WTC11 (cell line): Measurements from ENCODE around the gene PSTK. TPM values are rescaled to one million over a fixed set of nuclear protein-coding genes. Genes with fewer than 3 reads are reported as not detected.

Experiments
- ATAC-seq: fragments of 200-7000 bp; cut with Tn5 transposase; 2 replicates; pipeline ENCODE4 v1.10.0; 2021; ENCODE audit warnings: mild to moderate bottlenecking, moderate library complexity
- CTCF ChIA-PET: fragments of 300-600 bp; sonication (Branson Sonifier 250); formaldehyde crosslinking; loops from one replicate; lab custom pipeline; 2021; ENCODE audit warnings: antibody characterized with exemption; lab: Charles Lee
- POLR2A ChIA-PET: fragments of 350-600 bp; sonication (Branson Sonifier 250); formaldehyde crosslinking; loops from one replicate; lab custom pipeline; 2021; ENCODE audit warnings: antibody characterized with exemption; lab: Charles Lee
- DNase-seq: peaks from one replicate; pipeline ENCODE4 v3.0.0; 2021; ENCODE audit warnings: low spot score
- H3K27ac Mint-ChIP-seq: 2 replicates; pipeline ENCODE4 v1.8.0; 2021; ENCODE audit warnings: mixed read lengths
- H3K27me3 Mint-ChIP-seq: 2 replicates; pipeline ENCODE4 v1.8.0; 2021; ENCODE audit warnings: low read depth, mild to moderate bottlenecking, moderate library complexity, mixed read lengths
- H3K36me3 Mint-ChIP-seq: 2 replicates; pipeline ENCODE4 v1.8.0; 2021; ENCODE audit warnings: mixed read lengths
- H3K4me1 Mint-ChIP-seq: 2 replicates; pipeline ENCODE4 v1.8.0; 2022; ENCODE audit warnings: mixed read lengths
- H3K4me3 Mint-ChIP-seq: 2 replicates; pipeline ENCODE4 v1.8.0; 2021; ENCODE audit warnings: mild to moderate bottlenecking, moderate library complexity, mixed read lengths
- H3K9me3 Mint-ChIP-seq: 2 replicates; pipeline ENCODE4 v1.8.0; 2021; ENCODE audit warnings: mixed read lengths
- AFF4 ChIP-seq: sonication (generic); formaldehyde crosslinking; IDR thresholded peaks from 2 replicates; pipeline ENCODE4 v1.8.1; 2023; ENCODE audit warnings: mild to moderate bottlenecking, missing genetic modification reagents, borderline replicate concordance
- ARID4B ChIP-seq: sonication (generic); formaldehyde crosslinking; IDR thresholded peaks from 2 replicates; pipeline ENCODE4 v1.8.0; 2023; ENCODE audit warnings: missing genetic modification reagents, mild to moderate bottlenecking, borderline replicate concordance
- ATF3 ChIP-seq: sonication (generic); formaldehyde crosslinking; conservative IDR thresholded peaks from 2 replicates; pipeline ENCODE4 v1.8.1; 2022; ENCODE audit warnings: mild to moderate bottlenecking, missing genetic modification reagents
- CDX4 ChIP-seq: fragments of 250-450 bp; sonication (Bioruptor Pico); IDR thresholded peaks from 2 replicates; pipeline ENCODE4 v1.9.0; 2021; ENCODE audit warnings: moderate library complexity, mild to moderate bottlenecking, inconsistent platforms, borderline replicate concordance
- FOXJ3 ChIP-seq: sonication (generic); formaldehyde crosslinking; IDR thresholded peaks from 2 replicates; pipeline ENCODE4 v1.9.0; 2021; ENCODE audit warnings: missing genetic modification reagents, mild to moderate bottlenecking, borderline replicate concordance
- FOXK1 ChIP-seq: sonication (generic); formaldehyde crosslinking; IDR thresholded peaks from 2 replicates; pipeline ENCODE4 v1.8.0; 2022; ENCODE audit warnings: mild to moderate bottlenecking, moderate library complexity, missing genetic modification reagents
- FOXP4 ChIP-seq: sonication (generic); formaldehyde crosslinking; IDR thresholded peaks from 2 replicates; pipeline ENCODE4 v1.8.0; 2022; ENCODE audit warnings: mild to moderate bottlenecking, missing genetic modification reagents
- HMGXB4 ChIP-seq: sonication (generic); formaldehyde crosslinking; IDR thresholded peaks from 2 replicates; pipeline ENCODE4 v1.8.1; 2023; ENCODE audit warnings: mild to moderate bottlenecking, moderate library complexity, missing genetic modification reagents
- IRF1 ChIP-seq: sonication (generic); formaldehyde crosslinking; IDR thresholded peaks from 2 replicates; pipeline ENCODE4 v1.8.0; 2023; ENCODE audit warnings: missing genetic modification reagents
- IRF2 ChIP-seq: sonication (generic); formaldehyde crosslinking; IDR thresholded peaks from 2 replicates; pipeline ENCODE4 v1.8.0; 2022; ENCODE audit warnings: low read depth, missing genetic modification reagents, borderline replicate concordance
- NFATC4 ChIP-seq: fragments of 250-450 bp; sonication (Bioruptor Pico); IDR thresholded peaks from 2 replicates; pipeline ENCODE4 v1.9.0; 2021; ENCODE audit warnings: mild to moderate bottlenecking
- PRRX2 ChIP-seq: fragments of 250-450 bp; sonication (Bioruptor Pico); IDR thresholded peaks from 2 replicates; pipeline ENCODE4 v1.8.0; 2021; ENCODE audit warnings: mild to moderate bottlenecking
- SMAD3 ChIP-seq: sonication (generic); formaldehyde crosslinking; IDR thresholded peaks from 2 replicates; pipeline ENCODE4 v1.8.0; 2022; ENCODE audit warnings: missing genetic modification reagents, mild to moderate bottlenecking, borderline replicate concordance
- SOX15 ChIP-seq: fragments of 250-450 bp; sonication (Bioruptor Pico); IDR thresholded peaks from 2 replicates; pipeline ENCODE4 v1.9.0; 2021; ENCODE audit warnings: mild to moderate bottlenecking
- ZNF121 ChIP-seq: sonication (generic); formaldehyde crosslinking; IDR thresholded peaks from 2 replicates; pipeline ENCODE4 v1.8.0; 2023; ENCODE audit warnings: missing genetic modification reagents
- ZNF138 ChIP-seq: sonication (generic); formaldehyde crosslinking; conservative IDR thresholded peaks from 2 replicates; pipeline ENCODE4 v1.8.1; 2022; ENCODE audit warnings: mild to moderate bottlenecking, moderate library complexity, missing genetic modification reagents
- ZNF317 ChIP-seq: sonication (generic); formaldehyde crosslinking; IDR thresholded peaks from 2 replicates; pipeline ENCODE4 v1.8.1; 2023; ENCODE audit warnings: low read depth, mild to moderate bottlenecking, moderate library complexity, missing genetic modification reagents, borderline replicate concordance
- ZSCAN18 ChIP-seq: fragments of 250-450 bp; sonication (Bioruptor Pico); IDR thresholded peaks from 2 replicates; pipeline ENCODE4 v2.1.2; 2022; ENCODE audit warnings: mild to moderate bottlenecking, moderate library complexity
- total RNA-seq: library from RNA; stranded (reverse); gene quantifications from 3 replicates; pipeline ENCODE4 v1.2.3, GENCODE V29; 2021

Gene PSTK
- total RNA-seq, 1 experiment from 2014 or later, result 4.0 TPM

GRCh38 chr10:123034332-123034731, 54.1 kb downstream of the PSTK start:
- Mint-ChIP-seq H3K4me1 (peaks cover 8% of the 10 kb centered on the region), H3K9me3 (no peaks in the 10 kb centered on the region), H3K27ac (no peak overlapping the region), H3K27me3 (no peaks in the 10 kb centered on the region), H3K4me3 (no peak overlapping the region), H3K36me3 (peaks cover 5% of the 10 kb centered on the region; the same call in 1 of the 2 replicates)
- DNase-seq (no peak), ATAC-seq (no peak)
- CTCF ChIA-PET, result interaction anchor here (1.3 to 1.4 kb wide), 3 partner anchors 9 to 53 kb away, joined by 4 to 8 read pairs (median 4); no protein-coding TSS in a partner anchor
- TF ChIP-seq ZSCAN18 (CRISPR knock-in tag) (no peak), ARID4B (CRISPR knock-in tag) (no peak), HMGXB4 (CRISPR knock-in tag) (no peak), PRRX2 (CRISPR knock-in tag) (no peak), SMAD3 (CRISPR knock-in tag) (no peak), IRF1 (no peak), FOXK1 (CRISPR knock-in tag) (no peak), ATF3 (CRISPR knock-in tag) (no peak), SOX15 (CRISPR knock-in tag) (no peak), ZNF121 (CRISPR knock-in tag) (no peak), NFATC4 (CRISPR knock-in tag) (no peak), AFF4 (no peak), IRF2 (CRISPR knock-in tag) (no peak), CDX4 (CRISPR knock-in tag) (no peak), FOXJ3 (no peak), ZNF317 (CRISPR knock-in tag) (no peak), FOXP4 (no peak), ZNF138 (CRISPR knock-in tag) (no peak)
- POLR2A ChIA-PET, result no interaction called here
